ENCODE data around the gene BTNL8.
"Not testable (repeated sequence)": the region's sequence is repeated elsewhere in the genome, so short reads cannot be mapped to it uniquely, and the experiment has no call there.

Gene BTNL8

GRCh38 chr5:180889381-180889780 is 9.6 kb upstream of the BTNL8 start:
- FAIRE-seq (no peak), DNase-seq (ENCODE audit: insufficient read length) (no peak)
- TF ChIP-seq POLR2A (IDR thresholded peaks at IDR 0.05; ENCODE audit: low read depth, low read length) (no peak), POLR2AphosphoS5 (IDR thresholded peaks at IDR 0.05; ENCODE audit: low read depth, low read length) (no peak), TAF1 (IDR thresholded peaks at IDR 0.05; ENCODE audit: borderline replicate concordance, low read depth, low read length) (no peak)

- not testable (repeated sequence) for DNase-seq (ENCODE audit: insufficient read length); FAIRE-seq
These were observed 3.6 kb upstream of the BTNL8 start for GRCh38 chr5:180895330-180895729.

GRCh38 chr5:180900178-180900577 is 1.2 kb downstream of the BTNL8 start:
- no peak for FAIRE-seq
- TF ChIP-seq TAF1 (IDR thresholded peaks at IDR 0.05; ENCODE audit: borderline replicate concordance, low read depth, low read length): no peak
- no peak for DNase-seq (ENCODE audit: insufficient read length)

- DNase-seq (ENCODE audit: insufficient read length) (no peak), FAIRE-seq (no peak)
- TF ChIP-seq POLR2A (IDR thresholded peaks at IDR 0.05; ENCODE audit: low read depth, low read length) (no peak), POLR2AphosphoS5 (IDR thresholded peaks at IDR 0.05; ENCODE audit: low read depth, low read length) (no peak), TAF1 (IDR thresholded peaks at IDR 0.05; ENCODE audit: borderline replicate concordance, low read depth, low read length) (no peak)
These were observed 2.5 kb downstream of the BTNL8 start for GRCh38 chr5:180901319-180902009.

GRCh38 chr5:180908400-180908799 is 9.4 kb downstream of the BTNL8 start:
- FAIRE-seq (no peak), DNase-seq (ENCODE audit: insufficient read length) (no peak)
- TF ChIP-seq POLR2A (IDR thresholded peaks at IDR 0.05; ENCODE audit: low read depth, low read length): no peak
- no peak for TF ChIP-seq TAF1 (IDR thresholded peaks at IDR 0.05; ENCODE audit: borderline replicate concordance, low read depth, low read length)
- TF ChIP-seq POLR2AphosphoS5 (IDR thresholded peaks at IDR 0.05; ENCODE audit: low read depth, low read length): no peak

DNA sequence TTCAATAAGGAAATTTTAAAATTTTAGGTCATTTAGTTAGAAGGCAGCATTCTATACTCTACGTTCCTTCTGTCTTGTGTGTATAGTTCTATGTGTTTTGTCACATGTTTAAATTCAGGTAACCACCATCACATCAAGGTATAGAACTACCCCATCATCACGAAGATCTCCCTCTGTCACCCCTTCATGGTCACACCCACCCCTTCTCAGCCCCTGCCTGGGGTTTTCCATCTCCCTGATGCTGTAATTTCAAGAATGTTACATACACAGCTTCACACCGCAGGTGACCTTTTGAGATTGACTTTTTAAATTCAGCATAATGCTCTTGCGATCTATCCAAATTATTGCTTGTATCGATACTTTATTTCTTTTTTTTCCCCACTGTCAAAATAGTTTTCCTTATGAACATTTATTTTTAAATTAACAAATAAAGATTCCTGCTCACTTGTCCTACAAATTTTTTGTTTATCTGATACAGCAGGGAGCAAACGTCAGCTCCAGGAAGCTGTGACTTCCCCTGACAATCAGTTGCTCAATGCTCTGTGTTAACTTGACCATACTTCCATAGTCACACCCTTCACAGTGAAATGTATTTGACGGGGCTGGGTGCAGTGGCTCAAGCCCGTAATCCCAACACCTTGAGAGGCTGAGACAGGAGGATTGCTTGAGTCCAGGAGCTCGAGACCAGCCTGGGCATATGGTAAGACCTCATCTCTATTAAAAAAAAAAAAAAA is 10.2 kb downstream of the BTNL8 start:
- FAIRE-seq (no peak), DNase-seq (ENCODE audit: insufficient read length) (no peak)
- TF ChIP-seq TAF1 (IDR thresholded peaks at IDR 0.05; ENCODE audit: borderline replicate concordance, low read depth, low read length): no peak

DNA sequence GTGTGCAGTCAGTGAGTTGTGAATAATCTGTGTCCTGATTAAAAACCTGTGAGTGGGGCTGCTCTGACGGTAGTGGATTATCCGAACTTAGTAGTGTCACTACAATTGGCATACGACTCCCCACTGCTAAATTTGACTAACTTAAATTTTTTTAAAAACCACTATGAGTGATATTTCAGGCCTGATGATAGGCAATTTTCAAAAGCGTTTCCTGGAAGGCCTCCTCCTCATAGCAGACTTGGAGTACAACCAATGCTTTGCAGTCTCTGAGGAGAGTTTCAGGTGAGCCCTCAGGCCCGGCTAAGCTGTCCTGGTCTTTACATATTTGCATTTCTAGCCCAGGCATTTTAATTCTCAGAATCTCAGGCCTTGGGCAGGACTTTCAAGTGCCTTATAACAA is 10.8 kb downstream of the BTNL8 start:
- DNase-seq (ENCODE audit: insufficient read length): no peak
- TF ChIP-seq POLR2AphosphoS5 (IDR thresholded peaks at IDR 0.05; ENCODE audit: low read depth, low read length) (no peak), TAF1 (IDR thresholded peaks at IDR 0.05; ENCODE audit: borderline replicate concordance, low read depth, low read length) (no peak), POLR2A (IDR thresholded peaks at IDR 0.05; ENCODE audit: low read depth, low read length) (no peak)
- no peak for FAIRE-seq

DNA sequence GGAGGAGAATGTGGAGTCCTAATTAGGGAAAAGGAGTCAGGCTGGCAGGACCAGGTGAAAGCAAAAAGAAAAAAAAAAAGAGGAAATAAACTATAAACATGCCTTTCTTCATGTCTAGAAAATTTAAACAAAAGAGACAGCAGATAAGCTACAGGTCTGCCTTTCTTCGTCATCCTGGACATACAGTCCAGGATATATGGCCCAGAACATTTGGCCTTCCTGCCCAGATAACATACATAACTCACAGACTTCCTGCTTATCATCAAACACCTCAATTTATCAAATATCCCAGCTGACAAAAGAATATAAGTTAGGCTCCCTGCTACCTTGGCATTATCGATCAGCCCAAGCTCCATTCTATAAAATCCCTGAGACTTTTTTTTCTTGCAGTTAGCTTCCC is 11.2 kb downstream of the BTNL8 start:
- FAIRE-seq (no peak), DNase-seq (ENCODE audit: insufficient read length) (no peak)
- TF ChIP-seq POLR2AphosphoS5 (IDR thresholded peaks at IDR 0.05; ENCODE audit: low read depth, low read length) (no peak), TAF1 (IDR thresholded peaks at IDR 0.05; ENCODE audit: borderline replicate concordance, low read depth, low read length) (no peak), POLR2A (IDR thresholded peaks at IDR 0.05; ENCODE audit: low read depth, low read length) (no peak)

DNA sequence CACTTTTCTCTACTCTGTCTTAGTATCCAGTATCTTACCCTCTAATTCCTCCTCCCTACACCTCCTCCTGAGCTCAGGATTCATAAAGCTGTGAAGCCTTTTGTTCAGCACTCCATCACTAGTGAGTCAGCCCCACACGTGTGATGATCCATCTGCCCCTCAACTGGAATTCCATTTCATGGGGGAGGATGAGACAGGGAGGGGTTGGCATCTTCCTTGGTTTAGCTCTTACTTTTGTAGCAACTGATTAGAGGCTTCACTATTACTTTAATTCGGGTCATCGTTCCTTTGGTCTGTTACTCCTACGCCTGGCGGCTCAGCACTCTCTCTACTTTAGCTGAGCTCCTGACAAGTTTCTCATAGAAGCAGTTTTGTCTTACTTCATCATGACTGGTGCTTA is 11.8 kb downstream of the BTNL8 start:
- TF ChIP-seq TAF1 (IDR thresholded peaks at IDR 0.05; ENCODE audit: borderline replicate concordance, low read depth, low read length): no peak
- TF ChIP-seq POLR2A (IDR thresholded peaks at IDR 0.05; ENCODE audit: low read depth, low read length): no peak
- TF ChIP-seq POLR2AphosphoS5 (IDR thresholded peaks at IDR 0.05; ENCODE audit: low read depth, low read length): no peak
- DNase-seq (ENCODE audit: insufficient read length): no peak
- no peak for FAIRE-seq

DNA sequence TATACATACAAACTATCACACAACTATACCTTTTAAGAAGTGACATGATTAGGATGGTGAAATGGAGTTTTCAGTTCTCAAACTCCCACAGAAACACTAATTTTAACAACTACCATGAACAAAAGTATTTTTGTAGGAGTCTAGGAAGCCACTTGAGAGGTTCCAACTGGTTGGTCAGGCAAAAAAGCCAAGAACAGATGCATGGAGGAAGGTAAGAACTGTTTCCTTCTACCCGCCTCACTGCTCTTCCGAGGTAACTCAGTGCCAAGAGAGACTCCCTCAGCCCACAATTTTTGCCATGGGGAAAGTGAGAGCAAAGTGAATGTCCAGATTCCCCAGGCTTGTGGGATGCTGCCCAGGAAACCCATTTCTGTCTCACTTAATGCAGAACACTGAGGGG is 15.7 kb downstream of the BTNL8 start:
- FAIRE-seq (no peak), DNase-seq (ENCODE audit: insufficient read length) (no peak)
- no peak for TF ChIP-seq POLR2AphosphoS5 (IDR thresholded peaks at IDR 0.05; ENCODE audit: low read depth, low read length)
- no peak for TF ChIP-seq TAF1 (IDR thresholded peaks at IDR 0.05; ENCODE audit: borderline replicate concordance, low read depth, low read length)
- no peak for TF ChIP-seq POLR2A (IDR thresholded peaks at IDR 0.05; ENCODE audit: low read depth, low read length)

- peak; percentile 40 for FAIRE-seq
- TF ChIP-seq TAF1 (IDR thresholded peaks at IDR 0.05; ENCODE audit: borderline replicate concordance, low read depth, low read length): no peak
- no peak for TF ChIP-seq POLR2A (IDR thresholded peaks at IDR 0.05; ENCODE audit: low read depth, low read length)
- no peak for TF ChIP-seq POLR2AphosphoS5 (IDR thresholded peaks at IDR 0.05; ENCODE audit: low read depth, low read length)
- DNase-seq (ENCODE audit: insufficient read length): no peak
These were observed 17.0 kb downstream of the BTNL8 start for GRCh38 chr5:180915924-180916323.

- TF ChIP-seq POLR2A (IDR thresholded peaks at IDR 0.05; ENCODE audit: low read depth, low read length) (no peak), POLR2AphosphoS5 (IDR thresholded peaks at IDR 0.05; ENCODE audit: low read depth, low read length) (no peak), TAF1 (IDR thresholded peaks at IDR 0.05; ENCODE audit: borderline replicate concordance, low read depth, low read length) (no peak)
- no peak for FAIRE-seq
These were observed 19.4 kb downstream of the BTNL8 start for GRCh38 chr5:180918380-180918779.

More at GRCh38 chr5:180918380-180918779, 19.4 kb downstream of the BTNL8 start:
- DNase-seq (ENCODE audit: insufficient read length): no peak

Measured in GM12892 (cell line).